NCI-H526 (cell line): Measurements from ENCODE around the gene NASP.
"Not testable (repeated sequence)": the region's sequence is repeated elsewhere in the genome, so short reads cannot be mapped to it uniquely, and the experiment has no call there.

Experiments
- DNase-seq, 2 experiments: peaks; one replicate each; lab custom pipeline; 2025; lab: John Stamatoyannopoulos, UW

The NASP gene

GRCh38 chr1:45570631-45571030, 13.2 kb upstream of the NASP start:
- DNase-seq = no peak

GRCh38 chr1:45573231-45573804, 10.5 kb upstream of the NASP start:
- no peak for DNase-seq

- no peak for DNase-seq
Measured at GRCh38 chr1:45574105-45574626, 9.7 kb upstream of the NASP start.

GRCh38 chr1:45583264-45583665, 576 bp upstream of the NASP start:
- DNase-seq = peak; percentile 99

- peak; percentile 94 to 99 for DNase-seq
Measured at GRCh38 chr1:45584351-45585109, 689 bp downstream of the NASP start.

GRCh38 chr1:45585110-45585426, 1.2 kb downstream of the NASP start:
- no peak for DNase-seq

GRCh38 chr1:45585496-45586075, 1.7 kb downstream of the NASP start:
- DNase-seq = no peak

GRCh38 chr1:45586769-45587168, 2.9 kb downstream of the NASP start:
- no peak for DNase-seq

GRCh38 chr1:45589861-45590260, 6.0 kb downstream of the NASP start:
- no peak for DNase-seq

GRCh38 chr1:45594412-45594811, 10.6 kb downstream of the NASP start:
- DNase-seq = no peak

- not testable (repeated sequence) for DNase-seq
Measured at GRCh38 chr1:45596765-45597164, 12.9 kb downstream of the NASP start.

GRCh38 chr1:45604239-45604638, 20.4 kb downstream of the NASP start:
- no peak for DNase-seq

- DNase-seq = no peak
Measured at GRCh38 chr1:45607404-45608074, 23.7 kb downstream of the NASP start.

- DNase-seq = no peak
Measured at GRCh38 chr1:45608175-45609156, 24.6 kb downstream of the NASP start.

GRCh38 chr1:45610589-45611226, 26.9 kb downstream of the NASP start:
- no peak for DNase-seq

GRCh38 chr1:45612941-45613579, 29.2 kb downstream of the NASP start:
- DNase-seq = no peak

- peak; percentile 66 to 81 for DNase-seq
Measured at GRCh38 chr1:45615885-45616284, 32.0 kb downstream of the NASP start.

GRCh38 chr1:45617618-45618017, 33.8 kb downstream of the NASP start:
- no peak for DNase-seq

GRCh38 chr1:45619149-45619921, 35.5 kb downstream of the NASP start:
- DNase-seq = no peak
